ENCODE data around the gene NAT14. TPM values are rescaled to one million over a fixed set of nuclear protein-coding genes. Genes with fewer than 3 reads are reported as not detected.

Gene NAT14
- total RNA-seq, 1 donor from 2014 or later = 81.1 TPM

GRCh38 chr19:55476100-55476775 is 8.8 kb upstream of the NAT14 start, which contains the start of gene ZNF628:
ZNF628 (plus strand) TSS chr19:55476617; CDS start chr19:55479911, 3,294 bp downstream.
- peak within 1 kb of the TSS; percentile 99 for H3K4me3 Mint-ChIP-seq
- peaks cover 4% of the 10 kb centered on the region for H3K27me3 Mint-ChIP-seq (ENCODE audit: low read depth)
- H3K36me3 Mint-ChIP-seq (ENCODE audit: low read depth) = no peaks in the 10 kb centered on the region
- DNase-seq (ENCODE audit: low read depth, low spot score) = peak; percentile 95
- peak within 1 kb of the TSS; percentile 97 for H3K27ac Mint-ChIP-seq (ENCODE audit: unreplicated experiment)
- peaks cover 47% of the 10 kb centered on the region for H3K4me1 Mint-ChIP-seq
- no peak for TF ChIP-seq CTCF (conservative IDR thresholded peaks at IDR 0.05)
- no peaks in the 10 kb centered on the region for H3K9me3 Mint-ChIP-seq

GRCh38 chr19:55477905-55478304 is 7.1 kb upstream of the NAT14 start:
- peaks cover 4% of the 10 kb centered on the region for H3K27me3 Mint-ChIP-seq (ENCODE audit: low read depth)
- DNase-seq (ENCODE audit: low read depth, low spot score) = no peak
- TF ChIP-seq CTCF (conservative IDR thresholded peaks at IDR 0.05) = no peak
- peaks cover 47% of the 10 kb centered on the region for H3K4me1 Mint-ChIP-seq
- H3K36me3 Mint-ChIP-seq (ENCODE audit: low read depth) = no peaks in the 10 kb centered on the region
- H3K27ac Mint-ChIP-seq (ENCODE audit: unreplicated experiment) = no peak overlapping the region
- peak overlapping the region; percentile 99 for H3K4me3 Mint-ChIP-seq
- H3K9me3 Mint-ChIP-seq = no peaks in the 10 kb centered on the region

- no peak for DNase-seq (ENCODE audit: low read depth, low spot score)
- Mint-ChIP-seq H3K27me3 (ENCODE audit: low read depth) (peaks cover 4% of the 10 kb centered on the region), H3K36me3 (ENCODE audit: low read depth) (no peaks in the 10 kb centered on the region), H3K9me3 (no peaks in the 10 kb centered on the region), H3K4me1 (peaks cover 43% of the 10 kb centered on the region), H3K27ac (ENCODE audit: unreplicated experiment) (no peak overlapping the region), H3K4me3 (peak overlapping the region; percentile 99)
- no peak for TF ChIP-seq CTCF (conservative IDR thresholded peaks at IDR 0.05)
Observed at GRCh38 chr19:55478364-55478763, 6.6 kb upstream of the NAT14 start.

- Mint-ChIP-seq H3K4me3 (peak overlapping the region; percentile 99), H3K27ac (ENCODE audit: unreplicated experiment) (peak overlapping the region; percentile 78), H3K9me3 (no peaks in the 10 kb centered on the region), H3K4me1 (peaks cover 37% of the 10 kb centered on the region), H3K27me3 (ENCODE audit: low read depth) (peaks cover 4% of the 10 kb centered on the region), H3K36me3 (ENCODE audit: low read depth) (no peaks in the 10 kb centered on the region)
- TF ChIP-seq CTCF (conservative IDR thresholded peaks at IDR 0.05) = no peak
- no peak for DNase-seq (ENCODE audit: low read depth, low spot score)
Observed at GRCh38 chr19:55479045-55479444, 5.9 kb upstream of the NAT14 start.

- no peak for DNase-seq (ENCODE audit: low read depth, low spot score)
- H3K9me3 Mint-ChIP-seq = no peaks in the 10 kb centered on the region
- H3K27me3 Mint-ChIP-seq (ENCODE audit: low read depth) = peaks cover 4% of the 10 kb centered on the region
- peak overlapping the region; percentile 78 for H3K27ac Mint-ChIP-seq (ENCODE audit: unreplicated experiment)
- TF ChIP-seq CTCF (conservative IDR thresholded peaks at IDR 0.05) = no peak
- H3K36me3 Mint-ChIP-seq (ENCODE audit: low read depth) = no peaks in the 10 kb centered on the region
- H3K4me3 Mint-ChIP-seq = peak overlapping the region; percentile 99
- H3K4me1 Mint-ChIP-seq = peaks cover 37% of the 10 kb centered on the region
Observed at GRCh38 chr19:55479451-55480230, 5.3 kb upstream of the NAT14 start.

Measured in neural crest cell (in vitro differentiated cells).